HG03175 (cell line): ENCODE results near the gene EFNA1.
"Not testable (repeated sequence)": the region's sequence is repeated elsewhere in the genome, so short reads cannot be mapped to it uniquely, and the experiment has no call there.

Source experiments
- ATAC-seq: cut with Tn5 transposase; IDR thresholded peaks from one replicate; pipeline ENCODE4 v1.9.1; 2021; ENCODE audit warnings: mild to moderate bottlenecking, moderate library complexity; ENCODE audit not compliant: unreplicated experiment

The EFNA1 gene

GRCh38 chr1:155092131-155092530, 35.5 kb upstream of the EFNA1 start:
- ATAC-seq, result no peak

- no peak for ATAC-seq
Measured at GRCh38 chr1:155092641-155093040, 35.0 kb upstream of the EFNA1 start.

- no peak for ATAC-seq
Measured at GRCh38 chr1:155093911-155094621, 33.6 kb upstream of the EFNA1 start.

- no peak for ATAC-seq
Measured at GRCh38 chr1:155094622-155094948, 33.1 kb upstream of the EFNA1 start.

- ATAC-seq, result no peak
Measured at GRCh38 chr1:155099331-155099730, 28.3 kb upstream of the EFNA1 start.

- ATAC-seq, result no peak
Measured at GRCh38 chr1:155103325-155103724, 24.4 kb upstream of the EFNA1 start.

GRCh38 chr1:155104605-155105534, 22.8 kb upstream of the EFNA1 start:
- ATAC-seq, result no peak

- ATAC-seq, result no peak
Measured at GRCh38 chr1:155105604-155106011, 22.1 kb upstream of the EFNA1 start.

GRCh38 chr1:155106862-155107261, 20.8 kb upstream of the EFNA1 start:
- no peak for ATAC-seq

- no peak for ATAC-seq
Measured at GRCh38 chr1:155107309-155108264, 20.1 kb upstream of the EFNA1 start.

GRCh38 chr1:155108296-155108695, 19.4 kb upstream of the EFNA1 start:
- no peak for ATAC-seq

GRCh38 chr1:155110381-155110780, 17.3 kb upstream of the EFNA1 start:
- ATAC-seq, result no peak

- ATAC-seq, result no peak
Measured at GRCh38 chr1:155110826-155111225, 16.9 kb upstream of the EFNA1 start.

GRCh38 chr1:155113450-155113980, 14.2 kb upstream of the EFNA1 start:
- no peak for ATAC-seq

GRCh38 chr1:155116113-155116764, 11.4 kb upstream of the EFNA1 start:
- no peak for ATAC-seq

- no peak for ATAC-seq
Measured at GRCh38 chr1:155117610-155118009, 10.1 kb upstream of the EFNA1 start.

GRCh38 chr1:155118090-155118489, 9.6 kb upstream of the EFNA1 start:
- ATAC-seq, result not testable (repeated sequence)

- no peak for ATAC-seq
Measured at GRCh38 chr1:155120253-155120652, 7.4 kb upstream of the EFNA1 start.

GRCh38 chr1:155121249-155121648, 6.4 kb upstream of the EFNA1 start:
- no peak for ATAC-seq

GRCh38 chr1:155122308-155122707, 5.4 kb upstream of the EFNA1 start:
- no peak for ATAC-seq
